BLaER1 treated with 17β-estradiol and CSF1 and Interleukin-3, amounts not matched to agents 10 nM and 100 nM (cell line): ENCODE measurements around the gene EHBP1L1.

Experiments used
- H3K27ac ChIP-seq, 11 experiments: shearing (Covaris generic); formaldehyde crosslinking; 2 replicates each; pipeline ENCODE4 v1.8.1; 2022
- H3K27me3 ChIP-seq, 11 experiments: shearing (Covaris generic); formaldehyde crosslinking; 2 replicates each; pipeline ENCODE4 v1.8.1; 2022
- H3K36me3 ChIP-seq, 11 experiments: shearing (Covaris generic); formaldehyde crosslinking; 2 replicates each; pipeline ENCODE4 v1.8.1; 2022
- H3K4me1 ChIP-seq, 10 experiments: shearing (Covaris generic); formaldehyde crosslinking; 2 replicates each; pipeline ENCODE4 v1.8.1; 2022
- H3K4me2 ChIP-seq, 11 experiments: shearing (Covaris generic); formaldehyde crosslinking; 2 replicates each; pipeline ENCODE4 v1.8.1; 2022
- H3K4me3 ChIP-seq, 10 experiments: shearing (Covaris generic); formaldehyde crosslinking; 2 replicates each; pipeline ENCODE4 v1.8.1; 2022
- H3K9ac ChIP-seq, 11 experiments: shearing (Covaris generic); formaldehyde crosslinking; 2 replicates each; pipeline ENCODE4 v1.8.1; 2022
- H3K9me3 ChIP-seq, 11 experiments: shearing (Covaris generic); formaldehyde crosslinking; replicated peaks in 1 of 11; 2 replicates each; pipeline ENCODE4 v1.8.1; 2022
- H4K20me1 ChIP-seq, 11 experiments: shearing (Covaris generic); formaldehyde crosslinking; 2 replicates each; pipeline ENCODE4 v1.8.1; 2022
- Cebpa-rat ChIP-seq, 11 experiments: shearing (Covaris generic); IDR thresholded peaks; 2 replicates each; pipeline ENCODE4 v1.8.1; 2022

The EHBP1L1 gene

GRCh38 chr11:65551572-65552387 lies 24.1 kb upstream of the EHBP1L1 start:
- Histone ChIP-seq H3K4me3 (no peak overlapping the region; a peak in 1 of 20 replicates), H3K27ac (peak overlapping the region in 5 of 11 experiments; percentile 26 to 74 (median 60); a peak in 8 of 22 replicates), H4K20me1 (peaks cover 0 to 50% (median 13%) of the 10 kb centered on the region in 11 experiments; a peak in 13 of 22 replicates), H3K36me3 (peaks cover 7 to 55% (median 15%) of the 10 kb centered on the region in 11 experiments; a peak in 15 of 22 replicates), H3K9ac (peak overlapping the region in 5 of 11 experiments; percentile 17 to 64 (median 40); a peak in 5 of 22 replicates), H3K4me1 (peaks cover 78 to 93% (median 89%) of the 10 kb centered on the region in 10 experiments), H3K9me3 (no peaks in the 10 kb centered on the region), H3K4me2 (peak overlapping the region; percentile 61 to 100 (median 78)), H3K27me3 (no peaks in the 10 kb centered on the region)
- no peak for TF ChIP-seq Cebpa-rat (IDR thresholded peaks at IDR 0.05)

GRCh38 chr11:65552388-65552951 lies 23.4 kb upstream of the EHBP1L1 start:
- Histone ChIP-seq H3K9me3 (no peaks in the 10 kb centered on the region), H3K36me3 (peaks cover 7 to 51% (median 15%) of the 10 kb centered on the region in 11 experiments; a peak in 15 of 22 replicates), H3K27me3 (no peaks in the 10 kb centered on the region), H3K4me1 (peaks cover 78 to 93% (median 89%) of the 10 kb centered on the region in 10 experiments), H3K27ac (peak overlapping the region in 8 of 11 experiments; percentile 32 to 74 (median 46); a peak in 13 of 22 replicates), H3K4me2 (peak overlapping the region; percentile 61 to 100 (median 78)), H3K9ac (peak overlapping the region in 7 of 11 experiments; percentile 8 to 64 (median 22); a peak in 9 of 22 replicates), H3K4me3 (no peak overlapping the region), H4K20me1 (peaks cover 0 to 43% (median 13%) of the 10 kb centered on the region in 11 experiments; a peak in 13 of 22 replicates)
- no peak for TF ChIP-seq Cebpa-rat (IDR thresholded peaks at IDR 0.05)

GRCh38 chr11:65553301-65554001 lies 22.4 kb upstream of the EHBP1L1 start:
- peaks cover 7 to 43% (median 15%) of the 10 kb centered on the region in 11 experiments; a peak in 15 of 22 replicates for H3K36me3 ChIP-seq
- H3K4me2 ChIP-seq, result peak overlapping the region; percentile 89 to 100 (median 99)
- no peaks in the 10 kb centered on the region for H3K27me3 ChIP-seq
- peak overlapping the region in 10 of 11 experiments; percentile 37 to 93 (median 86); a peak in 19 of 22 replicates for H3K27ac ChIP-seq
- H4K20me1 ChIP-seq, result peaks cover 0 to 33% (median 13%) of the 10 kb centered on the region in 11 experiments; a peak in 10 of 22 replicates
- no peak for TF ChIP-seq Cebpa-rat (IDR thresholded peaks at IDR 0.05)
- H3K9me3 ChIP-seq, result no peaks in the 10 kb centered on the region
- peaks cover 68 to 85% (median 79%) of the 10 kb centered on the region in 10 experiments for H3K4me1 ChIP-seq
- H3K4me3 ChIP-seq, result peak overlapping the region in 8 of 10 experiments; percentile 8 to 75 (median 53); a peak in 15 of 20 replicates
- H3K9ac ChIP-seq, result peak overlapping the region; percentile 12 to 91 (median 86); a peak in 20 of 22 replicates

- Histone ChIP-seq H3K27me3 (no peaks in the 10 kb centered on the region), H3K4me3 (peak overlapping the region in 8 of 10 experiments; percentile 8 to 75 (median 53); a peak in 16 of 20 replicates), H3K36me3 (peaks cover 7 to 35% (median 15%) of the 10 kb centered on the region in 11 experiments; a peak in 15 of 22 replicates), H3K9ac (peak overlapping the region; percentile 12 to 91 (median 86); a peak in 21 of 22 replicates), H3K4me2 (peak overlapping the region; percentile 89 to 100 (median 99)), H3K4me1 (peaks cover 68 to 85% (median 79%) of the 10 kb centered on the region in 10 experiments), H4K20me1 (peaks cover 0 to 26% (median 13%) of the 10 kb centered on the region in 11 experiments; a peak in 10 of 22 replicates), H3K27ac (peak overlapping the region in 10 of 11 experiments; percentile 37 to 93 (median 86); a peak in 19 of 22 replicates), H3K9me3 (no peaks in the 10 kb centered on the region)
- no peak for TF ChIP-seq Cebpa-rat (IDR thresholded peaks at IDR 0.05)
Measured at GRCh38 chr11:65554057-65554818, 21.6 kb upstream of the EHBP1L1 start.

GRCh38 chr11:65554842-65555430 lies 20.9 kb upstream of the EHBP1L1 start:
- Histone ChIP-seq H3K4me1 (peaks cover 69 to 85% (median 79%) of the 10 kb centered on the region in 10 experiments), H4K20me1 (peaks cover 0 to 26% (median 13%) of the 10 kb centered on the region in 11 experiments; a peak in 10 of 22 replicates), H3K27me3 (no peaks in the 10 kb centered on the region), H3K4me3 (peak overlapping the region in 7 of 10 experiments; percentile 39 to 75 (median 62); a peak in 12 of 20 replicates), H3K36me3 (peaks cover 5 to 28% (median 15%) of the 10 kb centered on the region in 11 experiments; a peak in 15 of 22 replicates), H3K4me2 (peak overlapping the region; percentile 89 to 100 (median 99)), H3K9me3 (no peaks in the 10 kb centered on the region), H3K27ac (peak overlapping the region in 9 of 11 experiments; percentile 71 to 93 (median 87); a peak in 19 of 22 replicates), H3K9ac (peak overlapping the region; percentile 12 to 91 (median 86); a peak in 21 of 22 replicates)
- TF ChIP-seq Cebpa-rat (IDR thresholded peaks at IDR 0.05), result no peak

- H3K27me3 ChIP-seq, result no peaks in the 10 kb centered on the region
- peaks cover 77 to 90% (median 87%) of the 10 kb centered on the region in 10 experiments for H3K4me1 ChIP-seq
- H3K4me2 ChIP-seq, result peak overlapping the region; percentile 89 to 100 (median 99)
- peak overlapping the region; percentile 12 to 91 (median 86); a peak in 20 of 22 replicates for H3K9ac ChIP-seq
- H3K36me3 ChIP-seq, result peaks cover 4 to 20% (median 11%) of the 10 kb centered on the region in 11 experiments; a peak in 15 of 22 replicates
- peak overlapping the region in 7 of 10 experiments; percentile 22 to 75 (median 67); a peak in 10 of 20 replicates for H3K4me3 ChIP-seq
- no peak for TF ChIP-seq Cebpa-rat (IDR thresholded peaks at IDR 0.05)
- peak overlapping the region in 9 of 11 experiments; percentile 77 to 93 (median 87); a peak in 19 of 22 replicates for H3K27ac ChIP-seq
- peaks cover 0 to 26% (median 13%) of the 10 kb centered on the region in 11 experiments; a peak in 10 of 22 replicates for H4K20me1 ChIP-seq
- H3K9me3 ChIP-seq, result no peaks in the 10 kb centered on the region
Measured at GRCh38 chr11:65555693-65556231, 20.1 kb upstream of the EHBP1L1 start.
